Thoracic aorta (tissue), 2 donors: ENCODE measurements around the gene RNU2-63P. TPM values are rescaled to one million over a fixed set of nuclear protein-coding genes. Genes with fewer than 3 reads are reported as not detected.
"Not testable (repeated sequence)": the region's sequence is repeated elsewhere in the genome, so short reads cannot be mapped to it uniquely, and the experiment has no call there.

Experiments used
- ATAC-seq: fragments of 150-250 bp; one replicate; pipeline ENCODE4 v1.8.0; 2017; ENCODE audit warnings: low read depth; ENCODE audit not compliant: insufficient number of reproducible peaks, low FRiP score
- DNase-seq: peaks from one replicate; pipeline ENCODE4 v3.0.0-alpha.2; 2020; ENCODE audit warnings: low spot score
- H3K27ac ChIP-seq, 2 donors: fragments of 200-600 bp; sonication (generic); 1 replicate in 1 of 2; 2 replicates in 1 of 2; pipeline ENCODE4 v1.5.1; 2016; ENCODE audit warnings: mild to moderate bottlenecking in 2 of 2, moderate library complexity in 2 of 2
- H3K27me3 ChIP-seq: fragments of 200-600 bp; sonication (generic); replicated peaks from 2 replicates; pipeline ENCODE4 v1.6.0; 2016; ENCODE audit warnings: mild to moderate bottlenecking; ENCODE audit not compliant: insufficient read depth
- H3K36me3 ChIP-seq: fragments of 200-600 bp; sonication (generic); one replicate; pipeline ENCODE4 v1.5.1; 2016
- H3K4me1 ChIP-seq, 2 donors: fragments of 200-600 bp; sonication (generic); 1 replicate in 1 of 2; 2 replicates in 1 of 2; pipeline versions ENCODE4 v1.5.1 to v1.6.0; 2016; ENCODE audit warnings: low read depth in 2 of 2, mild to moderate bottlenecking in 1 of 2; ENCODE audit not compliant: control insufficient read depth in 1 of 2
- H3K4me3 ChIP-seq: fragments of 200-600 bp; sonication (generic); 2 replicates; pipeline ENCODE4 v1.5.1; 2016; ENCODE audit warnings: mild to moderate bottlenecking
- H3K9me3 ChIP-seq: fragments of 200-600 bp; sonication (generic); 2 replicates; pipeline ENCODE4 v1.5.1; 2016
- total RNA-seq, 2 donors: library from RNA; depleted of rRNA; stranded (reverse); fragments of >200 nt; gene quantifications; one replicate each; pipeline versions ENCODE4 v1.1.0 to v1.2.3, GENCODE V29; 2016
- TF ChIP-seq, protein P1 (sequence below): fragments of 200-600 bp; sonication (generic); IDR thresholded peaks from one replicate; pipeline ENCODE4 v1.5.1; 2019; ENCODE audit warnings: antibody characterized with exemption

RNU2-63P gene
- total RNA-seq, 2 donors from 2014 or later, result not detected

DNA sequence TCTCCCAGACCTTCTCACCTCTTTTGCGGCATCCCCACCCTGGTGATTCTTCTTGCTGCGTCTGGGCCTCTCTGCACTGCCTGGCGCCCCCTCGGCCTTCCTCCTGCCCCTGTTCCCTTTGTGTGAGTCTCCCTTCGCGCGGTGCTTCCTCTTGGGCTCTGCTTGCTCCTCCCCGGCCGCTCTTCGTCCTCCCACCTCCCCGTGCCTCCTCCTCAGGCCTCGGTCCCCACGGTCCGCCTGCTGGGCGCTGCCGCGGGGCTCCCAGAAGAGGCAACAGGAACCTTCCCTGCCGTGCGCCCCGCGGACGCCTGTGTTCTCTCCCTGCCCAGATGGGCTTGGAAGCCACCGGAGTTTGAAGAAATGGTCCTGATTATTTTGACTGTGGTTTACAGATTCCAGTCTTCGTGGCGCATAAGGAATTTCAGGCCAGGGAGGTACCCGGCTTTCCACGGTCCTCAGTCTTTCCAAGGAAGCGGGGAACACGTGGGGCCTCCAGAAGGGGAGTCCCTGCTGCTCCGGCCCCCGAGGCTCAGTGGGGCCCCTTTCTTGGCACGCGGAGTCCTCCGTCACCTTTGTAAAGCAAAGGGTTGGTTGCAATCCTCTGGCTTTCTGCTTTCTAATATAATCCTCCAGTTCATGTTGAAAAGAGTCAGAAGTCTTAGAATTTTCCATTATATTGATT is 13.1 kb downstream of the RNU2-63P start:
- TF ChIP-seq, protein P1, sequence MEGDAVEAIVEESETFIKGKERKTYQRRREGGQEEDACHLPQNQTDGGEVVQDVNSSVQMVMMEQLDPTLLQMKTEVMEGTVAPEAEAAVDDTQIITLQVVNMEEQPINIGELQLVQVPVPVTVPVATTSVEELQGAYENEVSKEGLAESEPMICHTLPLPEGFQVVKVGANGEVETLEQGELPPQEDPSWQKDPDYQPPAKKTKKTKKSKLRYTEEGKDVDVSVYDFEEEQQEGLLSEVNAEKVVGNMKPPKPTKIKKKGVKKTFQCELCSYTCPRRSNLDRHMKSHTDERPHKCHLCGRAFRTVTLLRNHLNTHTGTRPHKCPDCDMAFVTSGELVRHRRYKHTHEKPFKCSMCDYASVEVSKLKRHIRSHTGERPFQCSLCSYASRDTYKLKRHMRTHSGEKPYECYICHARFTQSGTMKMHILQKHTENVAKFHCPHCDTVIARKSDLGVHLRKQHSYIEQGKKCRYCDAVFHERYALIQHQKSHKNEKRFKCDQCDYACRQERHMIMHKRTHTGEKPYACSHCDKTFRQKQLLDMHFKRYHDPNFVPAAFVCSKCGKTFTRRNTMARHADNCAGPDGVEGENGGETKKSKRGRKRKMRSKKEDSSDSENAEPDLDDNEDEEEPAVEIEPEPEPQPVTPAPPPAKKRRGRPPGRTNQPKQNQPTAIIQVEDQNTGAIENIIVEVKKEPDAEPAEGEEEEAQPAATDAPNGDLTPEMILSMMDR, result no peak
- H3K4me3 ChIP-seq, result no peak overlapping the region
- H3K27ac ChIP-seq, result no peak overlapping the region
- no peak for ATAC-seq
- no peaks in the 10 kb centered on the region for H3K9me3 ChIP-seq
- H3K27me3 ChIP-seq, result no peaks in the 10 kb centered on the region
- no peak for DNase-seq
- no peaks in the 10 kb centered on the region for H3K36me3 ChIP-seq
- H3K4me1 ChIP-seq, result no peaks in the 10 kb centered on the region

DNA sequence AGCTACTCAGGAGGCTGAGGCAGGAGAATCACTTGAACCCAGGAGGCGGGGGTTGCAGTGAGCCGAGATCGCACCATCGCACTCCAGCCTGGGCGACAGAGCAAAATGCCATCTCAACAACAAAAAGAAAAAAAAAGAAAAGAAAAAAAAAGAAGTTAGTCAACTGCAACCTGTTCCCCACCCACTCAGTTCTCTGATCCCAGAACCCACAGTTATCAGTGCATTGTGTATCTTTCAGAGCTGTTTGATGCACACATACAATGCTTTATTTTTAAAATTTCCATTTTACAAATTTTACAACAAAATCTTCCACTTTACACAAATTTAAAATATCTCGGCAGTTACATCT is 14.0 kb downstream of the RNU2-63P start:
- ATAC-seq, result no peak
- no peak overlapping the region for H3K4me3 ChIP-seq
- TF ChIP-seq, protein P1, result no peak
- H3K36me3 ChIP-seq, result no peaks in the 10 kb centered on the region
- no peaks in the 10 kb centered on the region for H3K4me1 ChIP-seq
- no peak overlapping the region for H3K27ac ChIP-seq
- no peaks in the 10 kb centered on the region for H3K27me3 ChIP-seq
- no peaks in the 10 kb centered on the region for H3K9me3 ChIP-seq
- DNase-seq, result no peak

DNA sequence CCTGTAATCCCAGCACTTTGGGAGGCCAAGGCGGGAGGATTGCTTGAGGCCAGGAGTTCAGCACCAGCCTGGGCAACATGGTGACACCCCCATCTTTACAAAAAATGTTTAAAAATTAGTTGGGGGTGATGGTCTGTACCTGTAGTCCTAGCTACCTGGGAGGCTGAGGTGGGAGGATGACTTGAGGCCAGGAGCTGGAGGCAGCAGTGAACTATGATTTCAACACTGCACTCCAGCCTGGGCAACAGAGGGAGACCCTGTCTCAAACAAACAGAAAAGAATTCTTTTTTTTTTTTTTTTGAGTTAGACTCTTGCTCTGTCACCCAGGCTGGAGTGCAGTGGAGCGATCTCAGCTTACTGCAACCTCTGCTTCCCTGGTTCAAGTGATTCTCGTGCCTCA is 15.9 kb downstream of the RNU2-63P start:
- DNase-seq, H3K4me3 ChIP-seq, H3K36me3 ChIP-seq, H3K27me3 ChIP-seq, H3K27ac ChIP-seq, H3K9me3 ChIP-seq, H3K4me1 ChIP-seq, ATAC-seq: not testable (repeated sequence)

DNA sequence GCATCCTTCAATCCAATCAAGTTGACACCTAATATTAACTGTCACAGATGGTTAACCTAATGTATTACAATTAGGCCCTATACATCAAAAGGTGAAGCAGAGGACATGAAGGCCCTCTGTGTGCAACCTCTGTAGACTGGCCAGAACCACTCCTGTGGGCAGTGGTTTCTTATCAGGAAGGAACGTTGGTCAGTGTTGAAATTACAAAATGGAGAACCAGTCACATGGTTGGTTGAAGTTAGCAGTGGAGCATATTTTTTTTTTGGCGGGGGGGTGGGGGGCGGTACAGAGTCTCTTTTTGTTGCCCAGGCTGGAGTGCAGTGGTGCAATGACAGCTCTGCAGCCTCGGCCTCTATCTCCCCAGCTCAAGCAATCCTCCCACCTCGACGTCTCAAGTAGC is 19.8 kb downstream of the RNU2-63P start:
- no peaks in the 10 kb centered on the region for H3K4me1 ChIP-seq
- TF ChIP-seq, protein P1, result no peak

DNA sequence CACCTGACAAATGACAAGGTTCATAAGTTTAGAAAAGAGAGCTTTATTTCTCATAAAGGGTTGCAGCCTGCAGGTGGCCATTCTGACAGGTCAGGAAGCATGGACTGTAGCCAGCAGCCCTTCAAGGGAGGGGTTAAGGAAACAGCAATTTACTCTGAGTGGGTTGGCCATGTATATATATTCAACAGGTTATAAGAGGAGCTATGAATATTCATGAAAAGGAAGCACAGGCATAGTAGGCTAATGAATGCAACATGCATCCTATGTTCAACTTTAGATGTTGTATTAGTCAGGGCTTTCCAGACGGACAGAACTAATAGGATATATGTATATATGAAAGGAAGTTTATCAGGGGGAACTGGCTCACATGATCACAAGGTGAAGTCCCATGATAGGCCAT is 20.6 kb downstream of the RNU2-63P start:
- Histone ChIP-seq H3K4me1 (no peaks in the 10 kb centered on the region), H3K9me3 (no peaks in the 10 kb centered on the region), H3K36me3 (no peaks in the 10 kb centered on the region), H3K27ac (no peak overlapping the region), H3K27me3 (no peaks in the 10 kb centered on the region), H3K4me3 (no peak overlapping the region)
- ATAC-seq (no peak), DNase-seq (no peak)
- TF ChIP-seq, protein P1, result no peak

More for the DNA sequence above, 19.8 kb downstream of the RNU2-63P start:
- H3K36me3 ChIP-seq, result no peaks in the 10 kb centered on the region
- DNase-seq (no peak), ATAC-seq (no peak)
- no peaks in the 10 kb centered on the region for H3K9me3 ChIP-seq
- H3K27me3 ChIP-seq, result no peaks in the 10 kb centered on the region
- H3K27ac ChIP-seq, result no peak overlapping the region
- no peak overlapping the region for H3K4me3 ChIP-seq

DNA sequence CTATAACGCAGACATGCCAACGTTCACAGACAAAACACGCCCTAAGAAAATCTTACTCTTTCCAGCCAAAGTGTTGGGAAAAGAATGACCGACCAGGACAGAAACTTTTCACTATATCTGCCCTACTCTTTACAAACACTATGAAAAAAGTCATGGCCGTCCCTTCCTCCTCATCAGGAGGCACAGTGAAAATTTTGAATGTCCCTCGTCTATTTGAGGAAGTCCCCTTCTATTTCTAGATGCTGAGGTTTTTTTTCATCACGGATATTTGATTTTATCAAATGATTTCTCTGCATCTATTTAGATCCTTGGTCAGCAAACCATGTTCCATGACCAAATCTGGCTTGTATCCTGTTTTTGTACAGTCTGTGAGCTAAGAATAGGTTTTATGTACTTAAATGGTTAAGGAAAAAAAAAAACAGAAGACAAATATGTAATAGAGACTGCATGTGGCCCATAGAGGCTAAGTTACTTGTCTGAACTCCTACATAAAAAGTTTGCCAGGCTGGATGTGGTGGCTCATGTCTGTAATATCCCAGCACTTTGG is 22.0 kb downstream of the RNU2-63P start:
- H3K4me1 ChIP-seq, H3K36me3 ChIP-seq, H3K4me3 ChIP-seq, H3K27ac ChIP-seq, H3K27me3 ChIP-seq, DNase-seq, H3K9me3 ChIP-seq, ATAC-seq: not testable (repeated sequence)

DNA sequence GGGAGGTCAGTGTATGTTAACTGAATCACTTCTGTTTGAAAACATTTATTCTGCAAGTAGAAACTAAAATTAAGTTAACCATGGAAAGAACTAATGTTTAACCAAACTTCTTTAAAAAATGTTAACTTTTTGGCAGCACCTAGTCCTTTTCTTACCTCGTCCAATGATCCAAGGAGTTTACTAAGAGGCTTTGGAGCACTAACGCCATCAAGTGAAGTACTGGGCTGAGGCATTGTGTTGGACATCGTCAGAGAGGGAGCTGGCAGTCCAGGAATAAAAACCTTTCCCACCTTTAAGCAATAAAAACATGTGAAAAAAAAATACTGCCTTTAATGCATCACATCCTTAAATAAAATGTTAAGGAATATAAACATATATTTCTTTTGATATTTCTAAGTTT is 23.8 kb downstream of the RNU2-63P start:
- ATAC-seq, H3K4me1 ChIP-seq, H3K4me3 ChIP-seq, H3K27me3 ChIP-seq, DNase-seq, H3K27ac ChIP-seq, H3K36me3 ChIP-seq, H3K9me3 ChIP-seq: not testable (repeated sequence)

DNA sequence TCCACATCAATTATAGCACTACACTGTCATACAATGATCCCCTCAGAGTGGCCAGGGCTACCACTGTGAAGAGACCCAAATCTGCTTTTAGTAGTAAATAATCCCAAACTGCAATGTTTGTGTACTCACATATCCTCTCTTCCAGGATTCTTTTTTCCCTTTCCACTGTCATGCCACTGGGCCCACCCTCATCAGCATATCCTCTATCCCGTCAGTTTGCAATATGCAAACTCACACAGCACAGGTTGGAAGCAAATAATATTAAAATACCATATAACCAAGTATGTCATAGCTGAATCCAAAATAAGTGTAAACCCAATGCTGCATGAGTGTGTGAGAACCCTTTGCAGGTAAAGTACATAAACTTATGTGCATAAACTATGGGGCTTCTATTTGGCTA is 28.9 kb downstream of the RNU2-63P start:
- H3K27ac ChIP-seq, DNase-seq, H3K9me3 ChIP-seq, H3K36me3 ChIP-seq, H3K4me1 ChIP-seq, H3K27me3 ChIP-seq, H3K4me3 ChIP-seq, ATAC-seq: not testable (repeated sequence)

DNA sequence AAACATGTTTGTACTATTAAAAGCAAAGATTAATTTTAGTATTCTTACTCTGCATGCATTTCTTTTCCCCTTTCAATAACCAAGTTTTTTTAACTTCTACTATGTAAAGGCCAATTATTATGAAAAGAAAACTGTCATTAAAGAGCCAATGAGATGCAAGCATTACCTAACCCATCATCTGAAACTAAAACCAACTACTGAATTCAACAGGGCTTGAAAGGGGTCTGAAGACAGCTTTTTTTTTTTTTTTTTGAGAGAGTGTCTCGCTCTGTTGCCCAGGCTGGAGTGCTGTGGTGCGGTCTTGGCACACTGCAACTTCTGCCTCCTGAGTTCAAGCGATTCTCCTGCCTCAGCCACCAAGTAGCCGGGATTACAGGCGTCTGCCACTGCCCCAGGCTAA is 30.4 kb downstream of the RNU2-63P start:
- not testable (repeated sequence) for H3K4me1 ChIP-seq, ATAC-seq, H3K9me3 ChIP-seq, DNase-seq, H3K4me3 ChIP-seq, H3K27me3 ChIP-seq, H3K27ac ChIP-seq, H3K36me3 ChIP-seq
